Measurements from ENCODE around the gene PHLDB1.

PHLDB1 gene

DNA sequence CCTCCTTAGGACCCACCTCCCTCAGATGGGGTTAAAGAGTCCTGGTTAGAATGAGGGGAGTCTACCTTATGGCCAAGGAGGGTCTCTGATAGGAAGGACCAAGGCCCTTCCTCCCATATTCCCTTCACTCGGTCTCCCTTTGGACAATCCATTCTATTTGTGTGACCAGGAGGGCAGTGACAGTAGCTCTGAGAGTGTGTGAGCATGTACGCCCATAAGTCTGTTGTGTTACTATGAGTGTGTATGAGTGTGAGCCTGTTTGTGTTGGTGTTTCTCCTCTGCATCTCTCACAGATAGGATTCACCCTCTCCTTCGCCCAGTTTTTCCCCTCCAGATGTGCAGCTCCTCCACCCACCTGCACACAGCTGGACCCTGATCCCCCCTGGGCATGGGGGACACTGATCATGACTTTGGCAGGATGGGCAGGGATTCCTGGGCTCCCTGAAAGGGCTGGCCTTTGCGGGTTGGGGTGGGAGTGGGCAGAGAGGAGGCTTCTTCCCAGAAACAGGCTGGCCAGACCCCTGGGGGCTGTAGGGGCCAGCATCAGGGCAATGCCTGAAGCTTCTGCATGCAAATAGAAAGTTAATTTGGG, 14.5 kb downstream of the PHLDB1 start:
- DNase-seq (ENCODE audit: low read depth in 2 of 2): no peak

- no peak for DNase-seq (ENCODE audit: low read depth in 2 of 2)
Measured at GRCh38 chr11:118622376-118623268, 15.2 kb downstream of the PHLDB1 start.

GRCh38 chr11:118623269-118623655, 15.8 kb downstream of the PHLDB1 start:
- DNase-seq (ENCODE audit: low read depth in 2 of 2): no peak

GRCh38 chr11:118625036-118625690, 17.7 kb downstream of the PHLDB1 start:
- no peak for DNase-seq (ENCODE audit: low read depth in 2 of 2)

- no peak for DNase-seq (ENCODE audit: low read depth in 2 of 2)
Measured at GRCh38 chr11:118625976-118626375, 18.6 kb downstream of the PHLDB1 start.

DNA sequence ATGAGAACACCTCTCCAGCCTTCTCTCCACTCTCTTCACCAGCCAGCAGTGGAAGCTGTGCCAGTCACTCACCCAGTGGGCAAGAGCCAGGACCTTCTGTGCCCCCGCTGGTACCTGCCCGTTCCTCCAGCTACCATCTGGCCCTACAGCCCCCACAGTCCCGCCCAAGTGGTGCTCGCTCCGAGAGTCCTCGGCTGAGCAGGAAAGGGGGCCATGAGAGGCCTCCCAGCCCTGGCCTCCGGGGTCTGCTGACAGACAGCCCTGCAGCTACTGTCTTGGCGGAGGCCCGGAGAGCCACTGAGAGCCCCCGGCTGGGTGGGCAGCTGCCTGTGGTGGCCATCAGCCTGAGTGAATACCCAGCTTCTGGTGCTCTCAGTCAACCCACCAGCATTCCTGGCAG, 20.2 kb downstream of the PHLDB1 start:
- DNase-seq (ENCODE audit: low read depth in 2 of 2): no peak

- no peak for DNase-seq (ENCODE audit: low read depth in 2 of 2)
Measured at GRCh38 chr11:118628031-118628430, 20.6 kb downstream of the PHLDB1 start.

- DNase-seq (ENCODE audit: low read depth in 2 of 2): no peak
Measured at GRCh38 chr11:118628432-118628831, 21.0 kb downstream of the PHLDB1 start.

DNA sequence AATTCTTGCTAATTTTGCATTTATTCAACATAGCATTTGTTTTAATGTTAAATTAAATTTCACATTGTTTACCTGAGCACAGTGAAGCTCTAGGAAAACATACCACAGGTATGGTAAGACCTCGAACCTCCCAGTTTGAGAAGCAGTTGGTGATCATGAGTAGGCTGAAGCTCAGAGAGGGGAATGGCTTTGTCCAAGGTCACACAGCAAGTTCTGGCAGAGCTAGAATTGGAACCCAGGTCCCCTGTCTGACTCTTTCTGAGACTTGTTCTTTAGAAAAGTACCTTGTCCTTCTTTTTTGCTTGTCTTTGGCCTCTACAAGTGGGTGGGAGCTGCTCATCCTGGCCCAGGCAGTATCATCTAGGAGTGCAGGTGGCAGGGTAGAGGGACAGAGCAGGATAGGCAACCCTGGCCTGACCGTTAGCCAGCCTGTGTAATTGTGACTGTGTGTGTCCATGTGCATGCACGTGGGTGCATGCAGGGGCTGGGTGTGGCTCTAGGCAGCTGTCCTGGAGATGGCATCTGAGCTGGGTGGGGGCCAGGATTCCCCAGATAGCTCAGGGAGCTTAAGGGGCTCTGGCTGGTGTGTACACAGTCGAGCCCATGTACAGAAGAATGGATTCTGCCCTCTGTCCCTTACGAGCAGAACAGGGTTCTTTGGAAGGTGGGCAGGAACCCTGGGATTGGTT, 21.6 kb downstream of the PHLDB1 start:
- DNase-seq (ENCODE audit: low read depth in 2 of 2): no peak

GRCh38 chr11:118629761-118630661, 22.6 kb downstream of the PHLDB1 start:
- DNase-seq (ENCODE audit: low read depth in 2 of 2): no peak

- DNase-seq (ENCODE audit: low read depth in 2 of 2): no peak
Measured at GRCh38 chr11:118631142-118631909, 23.9 kb downstream of the PHLDB1 start.

DNA sequence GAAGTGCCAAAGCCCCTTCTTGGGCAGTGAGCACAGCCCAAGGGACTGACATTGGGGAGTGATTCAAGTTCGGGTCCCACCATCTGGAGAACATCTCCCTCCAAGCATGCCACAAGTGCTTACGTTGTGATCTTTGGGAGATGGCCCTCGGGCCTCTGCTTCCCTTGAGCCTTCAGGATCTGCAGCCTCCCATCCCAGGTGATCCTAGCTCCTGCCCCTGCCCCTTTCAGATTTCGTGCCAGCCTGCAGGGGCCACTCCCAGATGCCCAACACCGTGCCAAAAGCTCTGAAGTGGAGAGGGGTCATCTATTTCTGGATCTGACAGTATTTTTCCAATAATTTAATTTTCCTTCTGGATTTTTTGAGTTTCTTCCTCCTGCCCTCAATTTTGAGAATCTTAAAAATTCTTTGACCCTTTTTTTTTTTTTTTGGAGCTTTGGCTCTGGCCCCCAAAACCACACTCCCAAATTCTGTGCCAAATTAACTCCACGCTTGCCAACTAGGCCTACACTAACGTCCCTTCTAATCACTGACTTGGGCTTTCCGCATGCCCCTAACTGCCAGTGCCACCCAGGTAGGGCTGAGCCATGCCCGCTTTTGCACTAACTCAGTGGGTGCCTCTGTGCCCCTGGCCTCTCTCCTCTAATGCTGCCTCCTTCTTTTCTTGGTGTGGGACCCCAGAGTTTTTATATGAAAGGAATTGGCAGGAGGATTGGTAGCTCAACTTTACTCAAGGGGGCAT, 25.3 kb downstream of the PHLDB1 start:
- DNase-seq (ENCODE audit: low read depth in 2 of 2): no peak

GRCh38 chr11:118633319-118633690, 25.9 kb downstream of the PHLDB1 start:
- no peak for DNase-seq (ENCODE audit: low read depth in 2 of 2)

DNA sequence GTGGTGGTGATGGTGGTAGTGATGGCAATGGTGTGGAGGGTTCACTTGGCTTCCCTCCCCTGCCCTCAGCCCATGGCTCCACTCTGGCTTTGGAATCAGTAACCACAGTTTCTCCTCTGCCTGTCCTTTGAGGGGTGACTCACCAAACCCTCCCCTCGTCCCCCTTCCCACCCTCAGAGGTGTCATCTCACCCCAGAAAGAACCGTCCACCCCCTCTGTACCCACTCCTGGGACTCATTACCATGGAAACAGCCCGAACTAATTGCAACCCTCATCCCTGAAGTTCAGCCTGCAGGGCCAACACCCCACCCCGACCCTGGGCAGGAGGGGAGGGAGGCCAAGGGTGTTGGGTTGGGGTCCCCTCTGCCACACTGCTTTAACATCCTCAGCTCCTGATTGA, 26.6 kb downstream of the PHLDB1 start:
- no peak for DNase-seq (ENCODE audit: low read depth in 2 of 2)

DNA sequence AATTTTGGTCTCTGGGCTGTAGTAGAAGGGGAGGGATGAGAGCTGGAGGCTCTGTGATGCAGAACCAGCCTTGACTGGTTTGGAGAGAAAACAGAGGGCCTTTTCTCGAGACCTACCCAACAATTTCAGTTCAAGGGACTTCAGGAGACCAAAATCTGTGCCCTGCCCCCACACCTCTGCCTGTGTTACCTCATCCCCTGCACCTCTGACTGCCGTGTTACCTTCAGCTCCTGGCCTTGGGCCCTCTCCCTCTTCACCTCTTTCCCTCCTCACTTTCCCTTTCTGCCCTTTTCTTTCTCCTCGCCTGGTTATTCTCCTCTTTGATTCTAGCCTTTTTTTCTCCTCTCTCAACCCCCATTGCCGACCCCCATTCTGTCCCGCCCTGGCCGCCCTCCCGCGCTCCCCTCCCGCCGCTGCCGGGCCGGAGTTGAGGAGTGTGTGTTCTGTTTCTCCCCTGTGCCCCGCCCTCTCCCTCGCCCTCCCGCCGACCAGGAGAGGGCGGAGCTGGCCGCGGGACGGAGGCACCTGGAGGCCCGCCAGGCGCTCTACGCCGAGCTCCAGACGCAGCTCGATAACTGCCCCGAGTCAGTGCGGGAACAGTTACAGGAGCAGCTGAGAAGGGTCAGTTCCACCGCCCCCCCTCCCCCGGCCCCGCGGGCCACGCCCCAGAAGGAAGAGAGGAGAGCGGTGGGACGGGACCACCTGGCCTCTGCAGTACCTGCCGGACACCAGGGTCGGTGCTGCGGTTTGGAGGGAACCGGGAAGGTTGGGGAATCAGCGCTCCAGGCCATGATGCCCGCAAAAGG, 27.2 kb downstream of the PHLDB1 start:
- DNase-seq (ENCODE audit: low read depth in 2 of 2): no peak

GRCh38 chr11:118635237-118635591, 27.8 kb downstream of the PHLDB1 start:
- DNase-seq (ENCODE audit: low read depth in 2 of 2): no peak

DNA sequence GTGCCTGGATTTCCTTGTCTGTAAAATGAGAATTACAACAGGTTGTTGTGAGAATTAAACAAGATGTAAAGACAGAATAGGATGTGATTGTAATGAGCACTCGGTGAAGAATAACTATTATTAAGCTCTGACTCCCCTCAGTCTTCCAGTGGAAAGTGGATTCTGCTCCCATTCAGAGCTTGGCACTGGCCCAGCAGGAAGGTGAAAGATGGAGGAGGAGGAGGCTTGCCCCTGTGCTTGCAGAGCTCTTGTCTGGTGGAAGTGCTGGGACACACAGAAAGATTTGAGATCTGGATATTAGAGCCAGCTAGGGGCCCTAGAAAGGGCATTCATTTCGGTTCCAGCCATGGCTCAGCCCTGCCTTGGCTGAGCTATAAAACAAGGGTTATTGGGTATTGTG, 28.2 kb downstream of the PHLDB1 start:
- DNase-seq (ENCODE audit: low read depth in 2 of 2): no peak

DNA sequence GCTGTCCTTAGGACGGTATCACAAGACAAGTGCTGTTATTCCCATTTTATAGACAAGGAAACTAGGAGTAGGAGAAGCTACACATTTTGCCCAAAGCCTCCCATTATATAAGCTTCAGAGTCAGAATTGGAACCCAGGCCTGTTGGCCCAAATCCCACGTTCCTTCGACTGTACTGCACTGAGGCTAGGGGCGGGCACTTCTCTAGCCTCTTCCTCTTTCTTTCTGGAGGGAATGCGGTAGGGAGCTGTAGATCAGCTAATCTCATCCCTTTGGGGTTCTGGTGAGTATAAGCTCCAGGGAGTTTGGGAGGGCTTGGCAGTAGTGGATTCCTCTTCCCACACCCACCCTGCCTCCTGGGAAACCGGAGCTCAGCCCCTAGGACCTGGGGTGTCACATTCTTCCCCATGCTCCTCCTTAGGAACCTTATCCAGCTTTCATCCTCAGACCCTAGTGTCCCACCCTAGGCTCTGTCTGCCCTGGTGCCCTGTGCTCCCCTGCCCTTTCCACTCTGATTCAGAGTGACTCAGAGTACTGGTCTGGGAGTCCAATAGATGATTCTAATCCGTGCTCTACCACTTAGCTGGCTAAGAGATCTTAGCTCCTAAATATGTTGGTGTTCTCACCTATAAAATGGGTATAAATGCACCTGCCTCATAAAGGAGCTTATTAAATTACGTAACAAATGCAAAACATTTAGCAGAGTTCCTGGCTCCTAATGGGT, 29.3 kb downstream of the PHLDB1 start:
- DNase-seq (ENCODE audit: low read depth in 2 of 2): no peak

Data from stimulated activated CD4-positive, alpha-beta T cell treated with anti-CD3 and anti-CD28 coated beads, Interleukin-4, amount 100 ng/mL, for 48 hours (primary cell).